Measurements from ENCODE around the gene VTN.

DNA sequence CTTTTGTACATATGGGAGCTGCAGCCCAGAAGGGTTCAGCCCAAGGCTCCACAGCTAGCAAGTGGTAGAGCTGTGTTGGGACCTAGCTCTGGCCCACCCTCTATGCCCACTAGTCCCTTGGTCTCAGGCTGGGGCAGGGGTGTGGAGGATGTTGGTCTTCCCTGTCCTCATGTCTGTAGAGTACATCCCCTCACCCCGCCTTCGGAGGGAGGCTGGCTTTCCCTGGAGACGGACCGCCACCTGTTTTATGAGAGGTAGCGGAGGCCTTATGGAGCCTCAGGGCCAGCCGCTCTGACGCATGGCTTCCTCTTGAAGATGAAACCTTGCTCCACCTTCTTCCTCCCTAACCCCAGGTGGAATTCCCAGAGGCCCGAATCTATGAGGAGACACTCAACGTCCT, 26.1 kb downstream of the VTN start:
- TF ChIP-seq TAF1 (IDR thresholded peaks at IDR 0.05; ENCODE audit: borderline replicate concordance, low read depth, low read length) (no peak), POLR2A (IDR thresholded peaks at IDR 0.05; ENCODE audit: low read depth, low read length) (peak; percentile 29; the same call in 1 of the 2 replicates)
